WTC11 (cell line): ENCODE data around the gene TGFBR2. TPM values are rescaled to one million over a fixed set of nuclear protein-coding genes. Genes with fewer than 3 reads are reported as not detected.
A peak's percentile ranks its signal among the peaks of the same experiment; 100 is the strongest.
"Not testable (repeated sequence)": the region's sequence is repeated elsewhere in the genome, so short reads cannot be mapped to it uniquely, and the experiment has no call there.

Experiments
- ATAC-seq: fragments of 200-7000 bp; cut with Tn5 transposase; 2 replicates; pipeline ENCODE4 v1.10.0; 2021; ENCODE audit warnings: mild to moderate bottlenecking, moderate library complexity
- CTCF ChIA-PET: fragments of 300-600 bp; sonication (Branson Sonifier 250); formaldehyde crosslinking; loops from one replicate; lab custom pipeline; 2021; ENCODE audit warnings: antibody characterized with exemption; lab: Charles Lee
- POLR2A ChIA-PET: fragments of 350-600 bp; sonication (Branson Sonifier 250); formaldehyde crosslinking; loops from one replicate; lab custom pipeline; 2021; ENCODE audit warnings: antibody characterized with exemption; lab: Charles Lee
- DNase-seq: peaks from one replicate; pipeline ENCODE4 v3.0.0; 2021; ENCODE audit warnings: low spot score
- H3K27ac Mint-ChIP-seq: 2 replicates; pipeline ENCODE4 v1.8.0; 2021; ENCODE audit warnings: mixed read lengths
- H3K27me3 Mint-ChIP-seq: 2 replicates; pipeline ENCODE4 v1.8.0; 2021; ENCODE audit warnings: low read depth, mild to moderate bottlenecking, moderate library complexity, mixed read lengths
- H3K36me3 Mint-ChIP-seq: 2 replicates; pipeline ENCODE4 v1.8.0; 2021; ENCODE audit warnings: mixed read lengths
- H3K4me1 Mint-ChIP-seq: 2 replicates; pipeline ENCODE4 v1.8.0; 2022; ENCODE audit warnings: mixed read lengths
- H3K4me3 Mint-ChIP-seq: 2 replicates; pipeline ENCODE4 v1.8.0; 2021; ENCODE audit warnings: mild to moderate bottlenecking, moderate library complexity, mixed read lengths
- H3K9me3 Mint-ChIP-seq: 2 replicates; pipeline ENCODE4 v1.8.0; 2021; ENCODE audit warnings: mixed read lengths
- AR ChIP-seq: fragments of 250-450 bp; sonication (Bioruptor Pico); IDR thresholded peaks from 2 replicates; pipeline ENCODE4 v1.9.0; 2021; ENCODE audit warnings: mild to moderate bottlenecking
- ATF1 ChIP-seq: sonication (generic); formaldehyde crosslinking; IDR thresholded peaks from 2 replicates; pipeline ENCODE4 v1.8.1; 2023; ENCODE audit warnings: mild to moderate bottlenecking, moderate library complexity, missing genetic modification reagents
- ATF3 ChIP-seq: sonication (generic); formaldehyde crosslinking; conservative IDR thresholded peaks from 2 replicates; pipeline ENCODE4 v1.8.1; 2022; ENCODE audit warnings: mild to moderate bottlenecking, missing genetic modification reagents
- CTCF ChIP-seq: fragments of 200-600 bp; IDR thresholded peaks from 2 replicates; pipeline ENCODE4 v1.8.0; 2022; ENCODE audit warnings: antibody characterized with exemption
- E2F5 ChIP-seq: sonication (generic); formaldehyde crosslinking; IDR thresholded peaks from 2 replicates; pipeline ENCODE4 v1.8.1; 2022; ENCODE audit warnings: mild to moderate bottlenecking, moderate library complexity, missing genetic modification reagents
- EMX1 ChIP-seq: fragments of 250-450 bp; sonication (Bioruptor Pico); IDR thresholded peaks from 2 replicates; pipeline ENCODE4 v1.8.0; 2021; ENCODE audit warnings: mild to moderate bottlenecking
- GABPB1 ChIP-seq: sonication (generic); formaldehyde crosslinking; IDR thresholded peaks from 2 replicates; pipeline ENCODE4 v1.8.1; 2023; ENCODE audit warnings: mild to moderate bottlenecking, missing genetic modification reagents
- HMGXB4 ChIP-seq: sonication (generic); formaldehyde crosslinking; IDR thresholded peaks from 2 replicates; pipeline ENCODE4 v1.8.1; 2023; ENCODE audit warnings: mild to moderate bottlenecking, moderate library complexity, missing genetic modification reagents
- JAZF1 ChIP-seq: fragments of 250-450 bp; sonication (Bioruptor Pico); IDR thresholded peaks from 2 replicates; pipeline ENCODE4 v1.9.0; 2021; ENCODE audit warnings: moderate library complexity, mild to moderate bottlenecking, inconsistent platforms
- MLX ChIP-seq: sonication (generic); formaldehyde crosslinking; IDR thresholded peaks from 2 replicates; pipeline ENCODE4 v1.8.1; 2023; ENCODE audit warnings: mild to moderate bottlenecking, missing genetic modification reagents, moderate library complexity
- MXD4 ChIP-seq: fragments of 250-450 bp; sonication (Bioruptor Pico); IDR thresholded peaks from 2 replicates; pipeline ENCODE4 v1.8.0; 2021; ENCODE audit warnings: mild to moderate bottlenecking, moderate library complexity, borderline replicate concordance
- NFATC4 ChIP-seq: fragments of 250-450 bp; sonication (Bioruptor Pico); IDR thresholded peaks from 2 replicates; pipeline ENCODE4 v1.9.0; 2021; ENCODE audit warnings: mild to moderate bottlenecking
- NR3C1 ChIP-seq: sonication (generic); formaldehyde crosslinking; conservative IDR thresholded peaks from 2 replicates; pipeline ENCODE4 v1.8.1; 2023; ENCODE audit warnings: low read depth, mild to moderate bottlenecking, missing genetic modification reagents
- SOX15 ChIP-seq: fragments of 250-450 bp; sonication (Bioruptor Pico); IDR thresholded peaks from 2 replicates; pipeline ENCODE4 v1.9.0; 2021; ENCODE audit warnings: mild to moderate bottlenecking
- TEAD4 ChIP-seq: sonication (generic); formaldehyde crosslinking; IDR thresholded peaks from 2 replicates; pipeline ENCODE4 v1.8.0; 2022; ENCODE audit warnings: mild to moderate bottlenecking, missing genetic modification reagents
- ZNF263 ChIP-seq: sonication (generic); formaldehyde crosslinking; IDR thresholded peaks from 2 replicates; pipeline ENCODE4 v1.8.1; 2022; ENCODE audit warnings: low read depth, mild to moderate bottlenecking, moderate library complexity, missing genetic modification reagents
- ZNF671 ChIP-seq: fragments of 250-450 bp; sonication (Bioruptor Pico); IDR thresholded peaks from 2 replicates; pipeline ENCODE4 v1.8.0; 2021; ENCODE audit warnings: mild to moderate bottlenecking
- total RNA-seq: library from RNA; stranded (reverse); gene quantifications from 3 replicates; pipeline ENCODE4 v1.2.3, GENCODE V29; 2021

The TGFBR2 gene
- total RNA-seq, 1 experiment from 2014 or later, result 9.6 TPM

- TF ChIP-seq ATF3 (CRISPR knock-in tag), result no peak
- TF ChIP-seq NR3C1, result no peak
- no peak for TF ChIP-seq SOX15 (CRISPR knock-in tag)
- no peak for TF ChIP-seq MXD4 (CRISPR knock-in tag)
- no peak for TF ChIP-seq ZNF671 (CRISPR knock-in tag)
- TF ChIP-seq MLX, result no peak
Measured at GRCh38 chr3:30622790-30623189, 16.4 kb downstream of the TGFBR2 start (continued).

- POLR2A ChIA-PET, result no interaction called here
- Mint-ChIP-seq H3K27ac (no peak overlapping the region), H3K9me3 (no peaks in the 10 kb centered on the region), H3K36me3 (peaks cover 13% of the 10 kb centered on the region), H3K4me3 (no peak overlapping the region), H3K4me1 (peaks cover 43% of the 10 kb centered on the region), H3K27me3 (no peaks in the 10 kb centered on the region)
- CTCF ChIA-PET, result no interaction called here
- TF ChIP-seq ZNF263 (CRISPR knock-in tag), result no peak
- no peak for TF ChIP-seq CTCF
- TF ChIP-seq ATF3 (CRISPR knock-in tag), result no peak
- TF ChIP-seq E2F5 (CRISPR knock-in tag), result no peak
- no peak for TF ChIP-seq NFATC4
- TF ChIP-seq TEAD4 (CRISPR knock-in tag), result no peak
- no peak for TF ChIP-seq AR (CRISPR knock-in tag)
- TF ChIP-seq, all 79 proteins: peak for 0
- ATAC-seq (no peak), DNase-seq (no peak)
Measured at GRCh38 chr3:30623351-30623750, 16.9 kb downstream of the TGFBR2 start.

- H3K36me3 Mint-ChIP-seq, result peaks cover 16% of the 10 kb centered on the region
- H3K9me3 Mint-ChIP-seq, CTCF ChIA-PET, ATAC-seq, POLR2A ChIA-PET, H3K27me3 Mint-ChIP-seq, H3K4me3 Mint-ChIP-seq, H3K27ac Mint-ChIP-seq, DNase-seq: not testable (repeated sequence)
- H3K4me1 Mint-ChIP-seq, result peaks cover 49% of the 10 kb centered on the region
Measured at GRCh38 chr3:30624480-30624879, 18.1 kb downstream of the TGFBR2 start.

- POLR2A ChIA-PET, result no interaction called here
- Mint-ChIP-seq H3K27ac (no peak overlapping the region), H3K4me1 (peaks cover 46% of the 10 kb centered on the region), H3K4me3 (no peak overlapping the region), H3K9me3 (peaks cover 3% of the 10 kb centered on the region; the same call in 1 of the 2 replicates), H3K36me3 (peaks cover 25% of the 10 kb centered on the region)
- TF ChIP-seq EMX1 (CRISPR knock-in tag), result no peak
- TF ChIP-seq JAZF1, result no peak
- TF ChIP-seq HMGXB4 (CRISPR knock-in tag), result no peak
- 0 out of 2 replicates have a peak, but pooled peaks have one; percentile 25 for TF ChIP-seq GABPB1
- no peak for TF ChIP-seq ATF1 (CRISPR knock-in tag)
- TF ChIP-seq, all 79 proteins: peak for 1
- CTCF ChIA-PET, result no interaction called here
- ATAC-seq (no peak), DNase-seq (no peak)
- H3K27me3 Mint-ChIP-seq, result no peaks in the 10 kb centered on the region
Measured at GRCh38 chr3:30625541-30626438, 19.4 kb downstream of the TGFBR2 start.
